ENCODE data around the gene AUTS2.

DNA sequence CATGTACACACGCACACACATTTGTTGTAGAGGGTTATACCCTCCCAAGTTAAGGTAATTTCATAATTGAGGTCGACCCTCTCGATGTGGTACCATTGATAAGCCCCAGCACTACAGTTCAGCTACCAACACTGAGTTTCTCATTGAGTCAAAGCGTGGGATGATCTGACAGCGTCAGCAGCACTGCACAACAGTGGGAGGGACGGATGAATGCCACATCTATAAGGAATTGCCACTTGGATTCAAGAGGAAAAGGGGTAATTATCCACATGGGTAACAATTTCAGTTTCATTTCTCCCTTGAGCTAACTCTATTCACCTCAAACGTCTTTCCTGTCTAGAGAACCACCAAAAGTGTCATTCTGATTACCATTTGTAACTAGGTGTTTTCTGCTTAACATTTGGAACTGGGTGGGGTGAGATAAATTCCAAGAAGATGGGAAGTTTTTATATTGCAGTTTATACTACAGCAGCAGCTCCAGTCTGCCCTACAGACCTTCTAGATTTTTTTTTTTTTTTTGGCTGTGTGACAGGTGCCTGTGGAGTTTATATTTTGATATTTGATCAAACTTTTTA, 342.9 kb downstream of the AUTS2 start:
- no peak for TF ChIP-seq NFRKB (IDR thresholded peaks at IDR 0.05)
- no peak for TF ChIP-seq ZNF384 (IDR thresholded peaks at IDR 0.05)
- TF ChIP-seq ELF4 (IDR thresholded peaks at IDR 0.05), result no peak
- no peak for TF ChIP-seq FOXM1 (IDR thresholded peaks at IDR 0.05; ENCODE audit: borderline replicate concordance)
- no peak for TF ChIP-seq SUZ12 (IDR thresholded peaks at IDR 0.05)
- no peak for TF ChIP-seq SP1 (IDR thresholded peaks at IDR 0.05)
- TF ChIP-seq L3MBTL2 (conservative IDR thresholded peaks at IDR 0.05), result no peak
- no peak for TF ChIP-seq BHLHE40 (IDR thresholded peaks at IDR 0.05; ENCODE audit: borderline replicate concordance)
